HL-60 (cell line): ENCODE results near the gene PTBP1.
"Not testable (repeated sequence)": the region's sequence is repeated elsewhere in the genome, so short reads cannot be mapped to it uniquely, and the experiment has no call there.

ENCODE experiments used
- DNase-seq, 2 experiments: peaks; one replicate each; pipeline ENCODE4 v3.0.0-alpha.2; 2010 to 2020; ENCODE audit warnings: low read depth in 1 of 2, low spot score in 1 of 2
- H3K27ac ChIP-seq: fragments of 250-450 bp; sonication (Bioruptor Pico); replicated peaks from 2 replicates; pipeline ENCODE4 v1.5.1; 2020; ENCODE audit warnings: mild to moderate bottlenecking, moderate library complexity
- H3K27me3 ChIP-seq: fragments of 250-450 bp; sonication (Bioruptor Pico); 2 replicates; pipeline ENCODE4 v1.5.1; 2021; ENCODE audit warnings: mild to moderate bottlenecking, moderate library complexity; ENCODE audit not compliant: insufficient read depth, poor library complexity, severe bottlenecking
- H3K4me3 ChIP-seq: replicated peaks from 2 replicates; pipeline ENCODE4 v1.5.1; 2011; ENCODE audit warnings: mild to moderate bottlenecking, control low read depth, low read length; ENCODE audit not compliant: insufficient read depth
- GABPA ChIP-seq: IDR thresholded peaks from 2 replicates; pipeline ENCODE4 v1.6.1; 2012; ENCODE audit warnings: low read depth
- POLR2AphosphoS5 ChIP-seq: IDR thresholded peaks from 2 replicates; pipeline ENCODE4 v1.6.1; 2012; ENCODE audit warnings: low read depth
- SPI1 ChIP-seq: IDR thresholded peaks from 2 replicates; pipeline ENCODE4 v1.6.1; 2012; ENCODE audit warnings: low read depth, mild to moderate bottlenecking, borderline replicate concordance
- TF ChIP-seq, protein P1 (sequence below): IDR thresholded peaks from 2 replicates; pipeline ENCODE4 v1.6.1; 2012; ENCODE audit warnings: low read depth; ENCODE audit not compliant: insufficient replicate concordance
- TF ChIP-seq, protein P2 (sequence below): IDR thresholded peaks from one replicate; pipeline ENCODE4 v1.5.1; 2011; ENCODE audit warnings: low read length, control low read depth, inconsistent platforms; ENCODE audit not compliant: insufficient read depth

Gene PTBP1

DNA sequence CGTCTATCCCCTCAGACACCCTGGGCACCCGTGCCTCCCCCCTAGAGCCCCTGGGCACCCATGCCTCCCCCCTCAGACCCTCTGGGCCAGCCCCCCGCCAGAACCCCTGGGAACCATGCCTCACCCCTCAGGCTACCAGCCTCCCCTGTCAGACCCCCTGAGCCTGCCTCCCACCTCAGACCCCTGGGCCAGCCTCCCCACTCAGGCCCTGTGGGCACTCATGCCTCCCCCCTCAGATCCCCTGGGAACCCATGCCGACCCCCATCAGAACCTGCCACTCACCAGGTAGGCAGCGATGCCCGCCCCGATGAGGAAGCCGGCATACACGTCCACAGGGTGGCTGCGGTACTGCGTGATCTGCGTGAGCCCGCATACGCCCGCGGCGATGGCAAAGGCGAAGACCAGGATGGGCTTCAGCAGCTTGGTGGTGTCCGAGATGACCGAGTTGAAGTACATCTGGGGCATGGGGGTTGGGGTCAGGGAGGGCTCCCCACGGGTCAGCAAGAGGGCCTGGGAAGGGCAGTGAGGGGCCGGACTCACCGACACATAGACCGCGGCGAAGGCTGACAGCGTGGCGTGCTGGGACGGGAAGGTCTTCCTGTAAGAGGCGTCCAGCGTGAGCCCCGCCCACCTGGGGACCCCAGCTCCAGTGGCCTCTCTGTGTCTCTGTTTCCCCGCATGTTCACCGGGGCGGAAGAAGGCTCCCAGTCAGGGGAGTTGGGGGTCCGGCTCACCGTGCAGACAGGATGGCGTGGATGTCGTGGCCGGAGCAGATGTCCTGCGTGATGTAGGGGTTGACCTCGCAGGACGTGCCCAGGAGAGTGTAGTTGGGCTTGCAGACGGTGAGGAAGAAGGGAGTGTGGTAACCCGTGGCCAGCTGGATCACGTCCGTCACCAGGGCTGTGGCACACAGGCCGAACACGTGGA lies 17.2 kb downstream of the PTBP1 start:
- peak in 1 of 2 experiments; percentile 63 for DNase-seq
- H3K27ac ChIP-seq, result no peak overlapping the region
- H3K4me3 ChIP-seq, result no peak overlapping the region

DNA sequence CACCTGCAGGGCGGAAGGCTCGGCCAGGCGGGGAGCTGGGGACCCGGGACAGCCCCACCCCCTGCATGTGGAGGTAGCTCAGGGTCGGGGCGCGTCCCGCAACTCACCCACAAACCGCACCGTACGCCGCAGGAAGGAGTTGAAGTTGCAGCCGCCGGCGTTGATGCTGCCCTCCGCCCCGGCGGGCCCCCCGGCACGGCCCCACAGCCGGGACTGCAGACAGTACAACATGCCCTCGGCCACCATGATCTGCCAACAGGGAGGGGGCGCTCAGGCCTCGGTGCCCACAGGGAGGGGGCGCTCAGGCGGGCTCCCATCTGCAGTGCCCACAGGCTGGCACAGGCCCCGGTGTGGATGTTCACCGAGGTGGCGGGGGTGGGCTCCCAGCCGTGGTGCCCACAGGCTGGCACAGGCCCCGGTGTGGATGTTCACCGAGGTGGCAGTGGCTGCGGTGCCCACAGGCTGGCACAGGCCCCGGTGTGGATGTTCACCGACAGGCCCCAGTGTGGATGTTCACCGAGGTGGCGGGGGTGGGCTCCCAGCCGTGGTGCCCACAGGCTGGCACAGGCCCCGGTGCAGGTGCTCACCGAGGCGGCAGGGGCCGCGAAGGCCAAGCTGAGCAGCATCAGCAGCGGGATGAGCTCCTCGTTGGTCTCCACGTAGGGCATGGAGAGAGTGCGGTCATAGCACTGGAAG lies 18.0 kb downstream of the PTBP1 start:
- Histone ChIP-seq H3K4me3 (no peak overlapping the region), H3K27me3 (no peaks in the 10 kb centered on the region)
- TF ChIP-seq GABPA, result no peak
- TF ChIP-seq POLR2AphosphoS5, result peak; percentile 56

More for the DNA sequence above, 17.2 kb downstream of the PTBP1 start:
- TF ChIP-seq GABPA (no peak), POLR2AphosphoS5 (peak; percentile 82)
- no peaks in the 10 kb centered on the region for H3K27me3 ChIP-seq

DNA sequence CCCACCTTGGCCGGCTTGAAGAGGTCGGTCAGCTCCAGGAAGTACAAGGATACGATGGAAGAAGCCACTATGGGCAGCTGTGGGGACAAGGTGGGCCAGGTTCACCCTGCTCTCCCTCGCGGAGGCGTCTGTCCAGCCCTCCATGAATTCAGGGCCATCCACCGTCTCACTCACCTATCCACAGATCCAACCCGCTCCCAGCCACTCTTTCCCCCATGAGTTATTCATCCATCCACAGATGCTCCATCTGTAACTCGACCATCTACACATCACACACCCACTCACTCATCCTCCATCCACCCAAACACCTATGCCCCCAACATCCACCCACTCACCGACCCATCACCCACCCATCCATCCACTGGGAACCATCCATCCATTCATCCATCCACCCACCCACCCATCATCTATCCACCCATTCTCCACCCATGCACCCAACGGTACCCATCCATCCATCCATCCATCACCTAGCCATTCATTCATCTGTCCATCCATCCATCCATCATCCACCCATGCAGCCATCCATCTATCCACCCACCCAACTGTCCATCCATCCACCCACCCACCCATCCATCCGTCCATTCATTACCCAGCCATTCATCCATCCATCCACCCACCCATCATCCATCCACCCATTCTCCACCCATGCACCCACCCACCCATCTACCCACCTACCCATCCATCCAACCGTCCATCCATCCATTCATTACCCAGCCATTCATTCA lies 18.7 kb downstream of the PTBP1 start:
- TF ChIP-seq GABPA (no peak), POLR2AphosphoS5 (no peak; the same call in 1 of the 2 replicates), SPI1 (no peak)
- TF ChIP-seq, protein P1, sequence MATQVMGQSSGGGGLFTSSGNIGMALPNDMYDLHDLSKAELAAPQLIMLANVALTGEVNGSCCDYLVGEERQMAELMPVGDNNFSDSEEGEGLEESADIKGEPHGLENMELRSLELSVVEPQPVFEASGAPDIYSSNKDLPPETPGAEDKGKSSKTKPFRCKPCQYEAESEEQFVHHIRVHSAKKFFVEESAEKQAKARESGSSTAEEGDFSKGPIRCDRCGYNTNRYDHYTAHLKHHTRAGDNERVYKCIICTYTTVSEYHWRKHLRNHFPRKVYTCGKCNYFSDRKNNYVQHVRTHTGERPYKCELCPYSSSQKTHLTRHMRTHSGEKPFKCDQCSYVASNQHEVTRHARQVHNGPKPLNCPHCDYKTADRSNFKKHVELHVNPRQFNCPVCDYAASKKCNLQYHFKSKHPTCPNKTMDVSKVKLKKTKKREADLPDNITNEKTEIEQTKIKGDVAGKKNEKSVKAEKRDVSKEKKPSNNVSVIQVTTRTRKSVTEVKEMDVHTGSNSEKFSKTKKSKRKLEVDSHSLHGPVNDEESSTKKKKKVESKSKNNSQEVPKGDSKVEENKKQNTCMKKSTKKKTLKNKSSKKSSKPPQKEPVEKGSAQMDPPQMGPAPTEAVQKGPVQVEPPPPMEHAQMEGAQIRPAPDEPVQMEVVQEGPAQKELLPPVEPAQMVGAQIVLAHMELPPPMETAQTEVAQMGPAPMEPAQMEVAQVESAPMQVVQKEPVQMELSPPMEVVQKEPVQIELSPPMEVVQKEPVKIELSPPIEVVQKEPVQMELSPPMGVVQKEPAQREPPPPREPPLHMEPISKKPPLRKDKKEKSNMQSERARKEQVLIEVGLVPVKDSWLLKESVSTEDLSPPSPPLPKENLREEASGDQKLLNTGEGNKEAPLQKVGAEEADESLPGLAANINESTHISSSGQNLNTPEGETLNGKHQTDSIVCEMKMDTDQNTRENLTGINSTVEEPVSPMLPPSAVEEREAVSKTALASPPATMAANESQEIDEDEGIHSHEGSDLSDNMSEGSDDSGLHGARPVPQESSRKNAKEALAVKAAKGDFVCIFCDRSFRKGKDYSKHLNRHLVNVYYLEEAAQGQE, result no peak
- TF ChIP-seq, protein P2, sequence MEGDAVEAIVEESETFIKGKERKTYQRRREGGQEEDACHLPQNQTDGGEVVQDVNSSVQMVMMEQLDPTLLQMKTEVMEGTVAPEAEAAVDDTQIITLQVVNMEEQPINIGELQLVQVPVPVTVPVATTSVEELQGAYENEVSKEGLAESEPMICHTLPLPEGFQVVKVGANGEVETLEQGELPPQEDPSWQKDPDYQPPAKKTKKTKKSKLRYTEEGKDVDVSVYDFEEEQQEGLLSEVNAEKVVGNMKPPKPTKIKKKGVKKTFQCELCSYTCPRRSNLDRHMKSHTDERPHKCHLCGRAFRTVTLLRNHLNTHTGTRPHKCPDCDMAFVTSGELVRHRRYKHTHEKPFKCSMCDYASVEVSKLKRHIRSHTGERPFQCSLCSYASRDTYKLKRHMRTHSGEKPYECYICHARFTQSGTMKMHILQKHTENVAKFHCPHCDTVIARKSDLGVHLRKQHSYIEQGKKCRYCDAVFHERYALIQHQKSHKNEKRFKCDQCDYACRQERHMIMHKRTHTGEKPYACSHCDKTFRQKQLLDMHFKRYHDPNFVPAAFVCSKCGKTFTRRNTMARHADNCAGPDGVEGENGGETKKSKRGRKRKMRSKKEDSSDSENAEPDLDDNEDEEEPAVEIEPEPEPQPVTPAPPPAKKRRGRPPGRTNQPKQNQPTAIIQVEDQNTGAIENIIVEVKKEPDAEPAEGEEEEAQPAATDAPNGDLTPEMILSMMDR, result no peak
- Histone ChIP-seq H3K27me3 (no peaks in the 10 kb centered on the region), H3K4me3 (no peak overlapping the region), H3K27ac (no peak overlapping the region)
- no peak for DNase-seq

More for the DNA sequence above, 18.0 kb downstream of the PTBP1 start:
- H3K27ac ChIP-seq, result no peak overlapping the region
- DNase-seq, result no peak

DNA sequence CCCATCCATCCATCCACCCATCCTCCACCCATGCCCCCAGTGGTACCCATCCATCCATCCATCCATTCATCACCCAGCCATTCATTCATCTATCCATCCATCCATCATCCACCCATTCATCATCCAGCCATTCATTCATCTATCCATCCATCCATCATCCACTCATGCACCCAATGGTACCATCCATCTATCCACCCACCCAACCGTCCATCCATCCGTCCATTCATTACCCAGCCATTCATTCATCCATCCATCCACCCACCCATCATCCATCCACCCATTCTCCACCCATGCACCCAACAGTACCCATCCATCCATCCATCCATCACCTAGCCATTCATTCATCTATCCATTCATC lies 19.2 kb downstream of the PTBP1 start:
- H3K4me3 ChIP-seq, result no peak overlapping the region
- no peak overlapping the region for H3K27ac ChIP-seq
- no peaks in the 10 kb centered on the region for H3K27me3 ChIP-seq
- no peak for DNase-seq
- no peak for TF ChIP-seq SPI1
- no peak for TF ChIP-seq POLR2AphosphoS5
- TF ChIP-seq, protein P1, result no peak
- no peak for TF ChIP-seq GABPA
- TF ChIP-seq, protein P2, result no peak

DNA sequence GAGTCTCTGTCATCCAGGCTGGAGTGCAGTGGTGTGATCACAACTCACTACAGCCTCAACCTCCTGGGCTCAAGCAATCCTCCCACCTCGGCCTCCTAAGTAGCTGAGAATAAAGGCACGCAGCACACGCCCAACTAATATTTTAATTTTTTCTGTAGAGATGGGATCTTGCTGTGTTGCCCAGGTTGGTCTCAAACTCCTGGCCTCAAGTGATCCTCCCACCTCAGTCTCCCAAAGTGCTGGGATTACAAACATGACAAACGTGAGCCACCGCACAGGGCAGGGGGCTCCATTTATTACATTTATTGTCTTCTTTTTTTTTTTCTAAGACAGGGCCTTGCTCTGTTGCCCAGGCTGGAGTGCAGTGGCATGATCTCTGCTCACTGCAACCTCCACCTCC lies 23.0 kb downstream of the PTBP1 start:
- H3K27me3 ChIP-seq, DNase-seq: not testable (repeated sequence)
- Histone ChIP-seq H3K27ac (peak overlapping the region; percentile 98), H3K4me3 (peak overlapping the region; percentile 55)
